HCT116 (cell line): ENCODE measurements around the gene STOX2.

Source experiments
- CEBPB ChIP-seq: IDR thresholded peaks from 2 replicates; pipeline ENCODE4 v1.6.1; 2012; ENCODE audit warnings: low read depth
- CTCF ChIP-seq, 3 experiments: fragments of 200-600 bp in 1 of 3; sonication (generic) in 1 of 3; IDR thresholded peaks in 2 of 3; conservative IDR thresholded peaks in 1 of 3; 2 replicates each; pipeline ENCODE4 v1.5.1; 2012 to 2017; ENCODE audit warnings: low read depth in 2 of 3, low read length in 2 of 3, antibody characterized with exemption in 1 of 3, borderline replicate concordance in 1 of 3, control low read depth in 1 of 3, mild to moderate bottlenecking in 1 of 3, mixed read lengths in 1 of 3, mixed run types in 1 of 3, moderate library complexity in 1 of 3; ENCODE audit not compliant: insufficient read depth in 1 of 3
- EZH2 ChIP-seq: fragments of 200-600 bp; sonication (generic); IDR thresholded peaks from 2 replicates; pipeline ENCODE4 v1.6.1; 2017; ENCODE audit warnings: antibody characterized with exemption, mixed run types
- POLR2AphosphoS5 ChIP-seq: IDR thresholded peaks from 2 replicates; pipeline ENCODE4 v1.6.1; 2011; ENCODE audit warnings: mild to moderate bottlenecking, low read depth, low read length, moderate library complexity
- YY1 ChIP-seq: IDR thresholded peaks from 2 replicates; pipeline ENCODE4 v1.6.1; 2011; ENCODE audit warnings: low read length, low read depth, moderate library complexity, mild to moderate bottlenecking; ENCODE audit not compliant: insufficient replicate concordance; ENCODE audit errors: extremely low read depth
- ZFX ChIP-seq: fragments of 450-650 bp; IDR thresholded peaks from 2 replicates; pipeline ENCODE4 v1.6.1; 2017
- ZNF274 ChIP-seq: fragments of 200-500 bp; sonication (Bioruptor generic); IDR thresholded peaks from 2 replicates; pipeline ENCODE4 v1.6.1; 2014; ENCODE audit warnings: mild to moderate bottlenecking, low read depth, low read length, inconsistent platforms

DNA sequence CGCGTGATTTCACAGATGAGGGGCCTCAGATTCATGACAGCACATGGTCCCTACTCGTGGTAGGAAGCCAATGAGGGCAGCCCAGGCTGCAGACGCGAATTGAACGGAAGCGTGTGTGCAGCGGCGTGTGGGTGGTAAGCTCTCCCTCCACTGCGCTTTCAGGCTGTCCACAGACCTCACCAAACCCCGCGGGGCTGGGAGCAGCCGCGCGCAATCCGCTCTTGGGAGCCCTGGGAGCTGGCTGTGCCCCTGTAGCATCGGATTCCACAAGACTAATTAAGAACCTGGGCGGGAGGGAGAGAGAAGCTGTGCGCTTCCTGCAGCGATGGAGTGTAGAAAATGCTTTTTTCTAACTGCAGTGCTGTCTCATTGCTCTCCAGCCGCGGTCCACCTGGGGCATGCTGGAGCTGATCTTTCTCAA is 134.9 kb downstream of the STOX2 start:
- no peak for TF ChIP-seq CTCF (IDR thresholded peaks at IDR 0.05 in 2 of 3, conservative IDR thresholded peaks at IDR 0.05 in 1 of 3; ENCODE audit: borderline replicate concordance in 1 of 3, insufficient read depth in 1 of 3, low read depth in 2 of 3, low read length in 2 of 3)
- TF ChIP-seq ZNF274, result no peak
- TF ChIP-seq CEBPB, result no peak
- TF ChIP-seq YY1, result no peak
- TF ChIP-seq POLR2AphosphoS5, result no peak
- no peak for TF ChIP-seq EZH2
- TF ChIP-seq ZFX, result no peak
